NCI-H226 (cell line): Measurements from ENCODE around the gene RELL1.

Experiments used
- DNase-seq: peaks from one replicate; pipeline ENCODE4 v3.0.0-alpha.2; 2015

Gene RELL1

DNA sequence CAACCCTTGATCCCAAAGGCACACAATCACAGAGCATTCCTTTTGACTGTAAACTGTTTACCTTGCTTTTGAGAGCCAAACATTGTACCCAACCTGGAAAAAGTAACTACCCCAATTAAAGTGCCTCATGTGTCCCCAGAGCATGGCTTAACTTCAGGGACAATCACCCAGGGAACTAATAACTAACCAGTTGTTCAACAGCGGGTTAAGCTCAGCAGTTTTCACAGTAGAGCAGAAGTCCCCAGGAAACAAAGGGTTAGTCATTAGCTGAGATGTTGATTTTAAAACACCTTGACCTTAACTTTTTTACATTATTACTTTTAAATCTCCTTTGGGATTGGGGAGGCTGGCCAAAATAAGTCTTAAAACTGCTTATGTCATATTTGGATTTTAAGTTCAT, 94.8 kb downstream of the RELL1 start:
- DNase-seq: no peak

DNA sequence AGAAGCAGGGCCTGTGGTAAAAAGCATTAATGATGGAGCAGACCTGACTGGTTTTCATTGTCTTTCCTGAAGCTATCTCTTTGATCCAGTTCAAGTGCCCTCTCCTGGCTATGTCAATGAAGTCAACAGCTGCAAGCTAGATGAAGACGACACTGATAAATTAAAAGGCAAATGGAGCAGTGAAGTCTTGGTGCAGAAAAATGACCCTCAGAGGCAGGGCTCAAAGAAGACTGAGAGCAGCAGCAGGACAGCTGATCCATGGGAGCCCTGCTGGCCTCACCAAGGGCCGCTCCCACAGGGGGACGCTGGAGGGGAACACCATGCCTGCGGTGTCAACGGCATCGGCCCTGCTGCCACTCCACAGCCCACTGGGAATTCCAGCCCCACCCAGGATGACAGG, 96.2 kb downstream of the RELL1 start:
- no peak for DNase-seq

DNA sequence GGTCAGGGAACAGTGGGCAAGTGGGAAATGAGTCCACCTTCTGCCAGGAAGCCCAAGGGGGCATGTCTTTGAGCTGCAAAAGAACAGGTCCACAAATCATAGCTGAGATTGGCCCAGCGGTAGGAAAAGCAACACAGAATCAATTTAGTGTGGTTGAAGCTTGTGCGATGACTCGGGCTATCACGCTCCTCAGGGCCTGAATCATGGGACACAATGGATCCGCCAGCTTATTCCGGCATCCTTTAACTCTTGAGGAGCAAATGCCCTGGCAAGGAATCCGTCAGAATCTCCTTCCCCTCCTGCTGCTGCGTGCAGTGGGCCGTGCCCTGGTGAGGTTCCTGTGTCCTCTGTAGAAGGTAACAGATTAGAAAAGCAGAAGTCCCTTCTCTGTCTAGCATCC, 98.0 kb downstream of the RELL1 start:
- no peak for DNase-seq

DNA sequence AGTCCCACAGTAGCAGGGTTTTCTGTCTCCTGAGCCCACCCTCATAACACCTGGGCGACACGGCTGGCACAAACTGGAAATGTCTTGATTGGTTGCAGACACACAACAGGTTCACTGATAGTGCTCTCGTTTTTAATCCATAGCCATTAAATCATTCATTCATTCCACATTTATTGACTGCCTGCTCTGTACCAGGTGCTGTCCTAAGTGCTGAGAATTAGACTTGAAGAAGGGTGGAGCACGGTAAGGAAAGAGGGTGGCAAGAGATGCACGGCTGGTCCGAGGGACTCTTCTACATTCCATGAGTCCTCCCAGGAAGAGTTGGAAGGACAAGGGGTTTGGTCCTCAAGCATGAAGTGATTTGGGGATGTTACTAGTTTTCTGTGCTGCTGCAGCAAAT, 100.0 kb downstream of the RELL1 start:
- no peak for DNase-seq

DNA sequence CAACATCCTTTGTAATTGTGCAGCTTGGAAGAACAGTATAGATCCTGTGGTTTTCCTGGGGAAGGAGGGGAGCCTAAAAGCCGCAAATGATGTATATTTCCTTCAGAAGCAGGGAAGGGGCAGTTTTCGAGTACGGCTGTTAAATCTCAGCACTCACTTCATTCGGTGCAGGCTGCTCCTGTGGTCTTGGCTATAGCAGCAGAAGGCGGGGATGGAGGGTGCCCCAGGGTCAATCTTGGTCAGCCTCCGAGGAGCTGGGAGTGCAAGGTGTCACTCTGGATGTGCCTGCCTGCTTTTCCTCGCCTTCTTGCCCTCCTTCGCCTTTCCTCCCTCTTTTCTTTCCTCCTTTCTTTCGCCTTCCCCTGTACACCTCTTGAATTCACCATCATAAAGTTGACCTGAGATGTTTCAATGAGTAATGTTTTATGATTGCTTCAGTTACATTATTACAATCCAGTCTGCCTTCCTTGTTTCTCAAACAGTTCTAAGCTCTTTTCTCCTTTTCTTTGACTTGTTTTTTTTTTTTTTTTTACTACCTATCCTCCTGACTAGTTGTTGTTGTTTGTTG, 101.6 kb downstream of the RELL1 start:
- no peak for DNase-seq

DNA sequence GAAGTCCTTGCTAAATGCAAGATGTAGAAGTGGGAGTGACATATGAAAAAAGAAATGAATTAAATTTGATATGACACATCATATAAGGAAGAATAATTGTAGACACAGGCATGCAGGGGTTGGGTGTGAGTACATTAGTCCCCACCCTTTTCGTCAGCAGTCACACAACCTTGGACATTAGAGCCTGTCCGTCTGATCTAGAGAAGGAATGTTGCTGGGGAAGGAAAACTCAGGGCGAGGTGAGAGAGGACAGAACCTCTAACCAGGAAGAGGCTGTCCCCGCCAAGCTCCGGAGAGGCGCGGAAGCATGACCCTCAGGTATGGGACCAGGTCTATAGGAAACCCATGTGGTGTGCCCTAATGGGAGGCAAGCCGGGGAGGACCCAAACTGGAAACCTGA, 102.1 kb downstream of the RELL1 start:
- no peak for DNase-seq

DNA sequence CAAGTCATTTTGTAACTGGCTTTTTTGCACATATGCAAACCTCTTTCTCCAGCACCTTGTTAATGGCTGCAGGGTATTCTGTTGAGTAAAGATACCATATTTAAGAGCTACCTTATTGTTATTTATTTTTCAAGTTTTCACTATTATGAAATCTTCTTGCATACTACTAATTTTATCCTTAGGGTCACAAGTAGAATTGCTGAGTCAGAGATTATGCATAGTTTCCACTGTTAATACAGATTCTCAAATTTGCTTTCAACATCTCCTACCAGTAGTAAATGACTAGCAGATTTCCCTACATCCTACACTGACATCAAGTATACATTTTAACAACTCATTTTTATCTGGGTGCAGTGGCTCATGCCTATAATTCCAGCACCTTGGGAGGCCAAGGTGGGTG, 112.6 kb downstream of the RELL1 start:
- no peak for DNase-seq

DNA sequence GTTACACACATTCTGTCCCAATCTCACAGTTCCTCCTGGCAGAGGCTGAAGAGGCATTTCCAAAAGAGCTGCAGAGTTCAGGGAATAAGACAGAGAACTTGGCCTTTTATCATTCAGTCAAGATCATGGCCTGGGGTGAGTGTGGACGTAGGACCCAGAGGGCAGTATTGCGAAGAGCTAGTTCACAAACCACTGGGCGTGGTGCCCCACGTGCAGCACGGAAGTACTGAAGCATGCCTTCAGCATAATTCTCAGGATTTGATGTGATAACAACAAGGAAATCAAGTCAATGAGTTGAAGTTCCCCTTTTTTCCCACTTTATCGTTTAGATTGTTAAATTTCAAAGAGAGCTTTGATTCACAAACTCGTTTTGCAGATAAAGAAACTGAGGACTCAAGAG, 117.7 kb downstream of the RELL1 start:
- no peak for DNase-seq

DNA sequence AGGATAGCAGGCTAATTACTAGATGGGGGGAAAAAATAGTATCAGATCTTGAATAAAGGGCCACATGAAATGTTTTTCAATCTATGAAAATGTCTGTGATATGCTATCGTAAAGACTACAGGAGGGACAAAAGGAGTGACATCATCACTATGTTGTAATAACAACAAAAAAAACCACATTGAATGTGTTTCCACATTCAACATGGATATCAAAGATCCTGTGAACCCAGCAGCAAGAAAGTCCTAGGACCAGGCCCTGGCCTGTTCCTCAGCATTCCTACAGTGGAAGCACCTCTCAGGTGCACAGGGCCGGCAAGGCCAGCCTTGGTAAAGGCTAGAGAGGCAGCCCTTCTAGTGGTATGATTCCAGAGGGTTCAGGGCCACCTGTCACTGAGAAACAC, 118.3 kb downstream of the RELL1 start:
- DNase-seq: no peak

DNA sequence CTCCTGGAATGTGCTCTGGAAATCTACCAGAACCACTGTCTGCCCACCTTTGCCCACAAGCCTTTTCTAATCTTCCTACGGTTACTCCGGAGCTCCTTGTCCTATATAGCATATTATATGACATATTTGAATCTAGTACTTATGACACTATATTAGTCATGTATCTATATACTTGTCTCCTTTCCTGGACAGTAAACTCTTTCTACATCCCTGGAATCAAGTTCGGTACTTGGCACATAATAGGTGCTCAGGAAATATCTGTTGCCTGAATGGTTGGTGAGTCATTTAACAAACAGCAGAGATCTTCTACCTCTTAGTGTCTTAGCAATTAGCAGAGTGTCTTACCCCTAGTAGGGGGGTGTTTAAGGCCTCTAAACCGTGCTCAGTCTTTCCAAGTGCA, 123.6 kb downstream of the RELL1 start:
- DNase-seq: peak; percentile 59

DNA sequence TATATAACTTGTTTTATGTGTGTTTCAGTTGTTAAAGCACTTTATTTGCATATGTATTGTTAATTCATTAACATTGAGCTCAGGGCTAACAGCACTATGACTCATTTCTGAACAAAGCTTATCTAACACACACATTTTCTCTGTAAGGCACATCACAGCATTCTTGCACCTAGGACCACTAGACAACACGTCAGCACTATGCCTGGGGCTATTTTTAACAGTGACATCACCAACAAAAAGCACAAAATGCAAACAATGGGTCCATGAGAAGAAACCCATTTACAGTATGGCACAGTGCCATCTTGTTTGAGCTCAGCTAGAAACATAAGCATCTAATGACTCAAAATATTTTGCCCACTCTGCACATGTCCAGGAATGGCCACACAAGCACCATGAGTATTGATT, 124.4 kb downstream of the RELL1 start:
- peak; percentile 85 for DNase-seq

DNA sequence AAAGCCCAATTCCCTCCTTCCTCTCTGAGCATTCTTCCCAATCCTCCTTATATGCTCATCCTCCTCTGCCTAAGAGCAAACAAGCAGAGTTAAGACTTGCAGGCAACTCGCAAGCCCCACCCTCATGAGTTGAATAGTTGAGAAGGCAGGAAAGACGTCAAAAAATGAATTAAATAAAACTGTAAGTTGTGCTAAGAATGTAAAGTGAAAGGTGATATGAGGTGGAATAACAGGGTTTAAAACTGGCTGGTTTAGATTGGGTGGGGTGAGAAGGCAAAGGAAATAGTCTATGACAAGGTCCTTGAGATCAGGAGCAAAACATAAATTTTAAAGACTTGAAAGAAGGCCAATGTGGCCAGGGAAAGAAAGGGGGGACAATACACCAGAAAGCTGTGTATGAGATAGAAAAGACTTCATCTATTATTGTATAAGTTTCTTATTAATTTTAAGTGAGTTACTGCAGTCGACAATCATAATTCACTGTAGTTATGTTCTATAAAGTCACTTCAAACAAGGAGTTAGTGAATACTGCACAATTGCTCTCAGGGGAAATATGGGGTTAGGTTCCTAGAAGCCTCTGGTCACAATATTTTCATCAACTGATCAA, 124.9 kb downstream of the RELL1 start:
- no peak for DNase-seq
